Prostate gland (tissue), 2 donors: ENCODE data around the gene FAM50B.

ENCODE experiments used
- POLR2A ChIP-seq: fragments of 450-650 bp; IDR thresholded peaks from one replicate; pipeline ENCODE4 v1.6.1; 2016; ENCODE audit warnings: antibody characterized with exemption, mild to moderate bottlenecking
- TF ChIP-seq, protein P1 (sequence below), 4 experiments: fragments of 200-600 bp in 2 of 4; fragments of 450-650 bp in 2 of 4; sonication (generic) in 2 of 4; IDR thresholded peaks; 1 replicate in 3 of 4; 2 replicates in 1 of 4; pipeline ENCODE4 v1.5.1; 2016 to 2019; ENCODE audit warnings: antibody characterized with exemption in 4 of 4, mild to moderate bottlenecking in 2 of 4, moderate library complexity in 2 of 4

DNA sequence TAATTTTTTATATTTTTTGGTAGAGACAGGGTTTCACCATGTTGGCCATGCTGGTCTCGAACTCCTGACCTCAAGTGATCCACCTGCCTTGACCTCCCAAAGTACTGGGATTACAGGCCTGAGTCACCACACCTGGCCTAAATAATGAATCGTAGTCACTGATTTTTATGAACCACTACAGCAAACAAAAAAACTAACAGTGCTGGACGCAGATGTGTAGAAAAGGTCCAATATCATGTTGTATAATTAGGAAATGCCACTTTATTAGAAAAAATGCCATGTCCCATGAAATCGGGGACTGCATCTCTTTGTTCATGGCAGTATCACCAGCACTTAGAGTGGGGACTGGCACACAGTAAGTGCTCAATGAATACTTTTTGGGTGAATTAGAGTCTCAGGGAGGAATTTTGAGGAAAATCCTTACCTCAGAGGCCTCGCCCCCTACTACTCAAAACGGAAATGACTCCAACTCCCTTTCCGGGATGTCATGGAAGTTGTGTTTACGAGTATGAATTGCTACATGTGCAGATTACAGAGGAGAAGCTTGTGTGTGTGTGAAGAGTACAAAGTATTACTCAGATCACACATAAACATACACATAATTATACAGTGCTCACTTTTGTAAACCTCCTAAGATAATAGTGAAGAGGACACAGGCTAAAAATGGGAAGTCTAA lies 43.6 kb upstream of the FAM50B start:
- TF ChIP-seq, protein P1, sequence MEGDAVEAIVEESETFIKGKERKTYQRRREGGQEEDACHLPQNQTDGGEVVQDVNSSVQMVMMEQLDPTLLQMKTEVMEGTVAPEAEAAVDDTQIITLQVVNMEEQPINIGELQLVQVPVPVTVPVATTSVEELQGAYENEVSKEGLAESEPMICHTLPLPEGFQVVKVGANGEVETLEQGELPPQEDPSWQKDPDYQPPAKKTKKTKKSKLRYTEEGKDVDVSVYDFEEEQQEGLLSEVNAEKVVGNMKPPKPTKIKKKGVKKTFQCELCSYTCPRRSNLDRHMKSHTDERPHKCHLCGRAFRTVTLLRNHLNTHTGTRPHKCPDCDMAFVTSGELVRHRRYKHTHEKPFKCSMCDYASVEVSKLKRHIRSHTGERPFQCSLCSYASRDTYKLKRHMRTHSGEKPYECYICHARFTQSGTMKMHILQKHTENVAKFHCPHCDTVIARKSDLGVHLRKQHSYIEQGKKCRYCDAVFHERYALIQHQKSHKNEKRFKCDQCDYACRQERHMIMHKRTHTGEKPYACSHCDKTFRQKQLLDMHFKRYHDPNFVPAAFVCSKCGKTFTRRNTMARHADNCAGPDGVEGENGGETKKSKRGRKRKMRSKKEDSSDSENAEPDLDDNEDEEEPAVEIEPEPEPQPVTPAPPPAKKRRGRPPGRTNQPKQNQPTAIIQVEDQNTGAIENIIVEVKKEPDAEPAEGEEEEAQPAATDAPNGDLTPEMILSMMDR (IDR thresholded peaks at IDR 0.05), result no peak
- TF ChIP-seq POLR2A, result no peak
